Inflammatory macrophage treated with lipopolysaccharide for 4 hours (primary cell): ENCODE results near the gene VSTM2L.
"Not testable (repeated sequence)": the region's sequence is repeated elsewhere in the genome, so short reads cannot be mapped to it uniquely, and the experiment has no call there.

Source experiments
- DNase-seq: peaks from one replicate; pipeline ENCODE4 v3.0.0-alpha.2; 2020

The VSTM2L gene, protein sequence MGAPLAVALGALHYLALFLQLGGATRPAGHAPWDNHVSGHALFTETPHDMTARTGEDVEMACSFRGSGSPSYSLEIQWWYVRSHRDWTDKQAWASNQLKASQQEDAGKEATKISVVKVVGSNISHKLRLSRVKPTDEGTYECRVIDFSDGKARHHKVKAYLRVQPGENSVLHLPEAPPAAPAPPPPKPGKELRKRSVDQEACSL

DNA sequence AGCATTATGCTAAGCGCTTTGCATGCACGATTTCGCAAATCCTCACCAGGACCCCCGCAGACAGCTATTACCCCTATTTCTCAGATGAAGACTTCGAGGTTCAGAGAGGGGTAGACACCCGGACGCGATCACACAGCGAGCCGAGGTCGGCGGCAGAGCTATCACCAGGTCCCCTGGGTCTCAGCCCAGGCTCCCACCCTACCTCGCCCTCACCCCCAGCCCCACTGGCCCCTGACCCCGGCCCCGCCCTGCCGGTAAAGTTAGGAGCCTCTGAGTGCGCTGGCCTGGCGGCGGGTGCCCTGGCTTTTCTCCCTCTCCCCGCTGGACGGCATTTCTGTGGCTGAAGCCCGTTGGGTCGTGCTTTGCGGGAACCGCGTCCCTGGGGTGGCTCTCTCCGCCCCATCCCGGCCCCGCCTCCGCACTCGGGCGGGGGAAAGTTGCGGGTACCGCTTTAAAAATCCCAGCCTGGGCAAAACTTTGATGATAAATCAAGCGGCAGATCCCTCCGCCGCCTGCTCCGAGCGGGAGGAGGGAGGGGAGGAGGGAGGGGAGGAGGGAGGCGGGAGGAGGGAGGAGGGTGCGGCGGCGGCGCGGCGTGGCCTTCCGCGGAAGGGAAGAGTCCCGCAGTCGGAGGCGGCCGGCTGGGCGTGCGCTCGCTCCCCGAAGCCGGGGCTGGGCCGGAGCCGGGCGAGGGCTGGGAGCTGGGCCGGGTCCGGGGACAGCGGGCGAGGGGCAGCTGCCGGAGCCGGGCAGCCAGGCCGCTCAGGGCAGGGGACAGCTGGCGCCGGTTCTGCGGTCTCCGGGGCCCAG is at the start of gene VSTM2L:
Gene VSTM2L (plus strand): TSS at position 624 of the 810 bp plus-strand sequence. CDS start 224 bp downstream, outside the sequence.
- peak; percentile 10 for DNase-seq

DNA sequence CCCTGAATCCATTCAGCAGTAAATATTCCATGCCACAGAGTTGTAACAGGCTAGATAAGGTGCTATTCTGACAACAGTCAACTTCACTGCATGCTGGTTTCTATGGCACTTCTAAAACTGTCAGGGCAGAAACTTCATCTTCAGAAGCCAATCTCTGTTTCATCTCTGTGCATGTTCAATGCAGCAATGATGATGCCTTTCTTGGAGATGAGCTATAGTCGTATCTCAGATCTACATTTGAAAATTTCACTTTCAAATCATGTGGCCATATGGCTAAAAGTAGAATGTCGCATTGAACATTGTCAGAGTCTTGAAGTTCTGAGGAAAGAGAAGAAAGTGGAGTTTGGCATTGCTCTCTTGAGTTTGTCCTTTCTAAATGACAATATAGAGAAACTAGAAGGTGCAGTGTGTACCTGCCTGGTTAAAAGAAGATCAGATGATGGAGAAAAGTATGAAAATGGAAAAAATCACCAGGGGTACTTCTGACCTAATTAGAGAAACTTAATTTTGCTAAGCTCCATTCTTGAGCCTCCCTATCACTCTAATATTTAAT is 49.0 kb upstream of the VSTM2L start:
- DNase-seq: no peak

DNA sequence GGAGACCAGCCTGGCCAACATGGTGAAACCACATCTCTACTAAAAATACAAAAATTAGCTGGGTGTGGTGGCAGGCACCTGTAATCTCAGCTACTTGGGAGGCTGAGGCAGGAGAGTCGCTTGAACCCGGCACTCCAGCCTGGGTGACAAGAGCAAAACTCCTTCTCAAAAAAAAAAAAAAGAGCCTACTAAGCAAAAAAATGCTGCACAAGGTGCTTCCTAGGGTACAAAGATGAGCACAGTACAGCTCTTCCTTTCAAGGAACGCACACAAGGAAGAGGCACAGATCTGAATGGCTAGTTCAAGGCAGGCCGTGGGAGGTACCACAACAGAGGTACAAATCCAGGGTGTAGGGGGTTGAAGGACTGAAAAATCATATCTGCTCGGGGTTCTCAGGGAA is 46.9 kb upstream of the VSTM2L start:
- DNase-seq: not testable (repeated sequence)

DNA sequence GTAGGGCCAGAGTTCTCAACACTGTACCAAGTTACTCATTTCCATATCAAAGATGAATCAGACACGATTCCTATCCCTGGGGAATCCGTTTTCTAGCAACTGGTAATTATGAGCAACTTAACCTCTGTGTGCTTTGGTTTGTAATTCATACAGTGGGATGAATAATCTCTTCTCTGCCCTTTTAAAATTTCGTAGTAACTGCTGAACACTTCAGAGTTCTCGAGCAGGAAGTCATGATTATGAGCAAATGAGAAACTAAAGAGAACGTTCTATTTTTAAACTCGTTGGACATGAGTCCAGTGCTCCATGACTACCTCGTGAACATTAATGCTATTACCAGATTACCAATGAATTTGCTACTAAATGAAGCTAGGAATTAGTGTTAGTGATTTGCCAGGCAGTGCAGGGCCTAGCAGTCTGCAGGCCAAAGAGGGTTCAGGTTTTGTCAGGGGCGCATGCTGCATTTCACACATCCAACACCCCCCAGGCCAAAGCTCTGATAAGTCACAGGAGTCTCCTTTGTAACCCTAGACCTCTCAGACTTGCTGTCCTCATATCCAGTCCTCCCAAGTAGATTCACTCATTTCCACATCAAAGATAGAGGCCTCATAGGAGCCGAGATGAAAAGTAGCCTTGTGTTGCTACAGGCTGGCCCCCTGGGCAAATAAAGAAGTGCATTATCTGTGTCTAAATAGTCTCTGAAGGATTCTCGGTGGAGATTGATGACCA is 45.8 kb upstream of the VSTM2L start:
- DNase-seq: no peak

DNA sequence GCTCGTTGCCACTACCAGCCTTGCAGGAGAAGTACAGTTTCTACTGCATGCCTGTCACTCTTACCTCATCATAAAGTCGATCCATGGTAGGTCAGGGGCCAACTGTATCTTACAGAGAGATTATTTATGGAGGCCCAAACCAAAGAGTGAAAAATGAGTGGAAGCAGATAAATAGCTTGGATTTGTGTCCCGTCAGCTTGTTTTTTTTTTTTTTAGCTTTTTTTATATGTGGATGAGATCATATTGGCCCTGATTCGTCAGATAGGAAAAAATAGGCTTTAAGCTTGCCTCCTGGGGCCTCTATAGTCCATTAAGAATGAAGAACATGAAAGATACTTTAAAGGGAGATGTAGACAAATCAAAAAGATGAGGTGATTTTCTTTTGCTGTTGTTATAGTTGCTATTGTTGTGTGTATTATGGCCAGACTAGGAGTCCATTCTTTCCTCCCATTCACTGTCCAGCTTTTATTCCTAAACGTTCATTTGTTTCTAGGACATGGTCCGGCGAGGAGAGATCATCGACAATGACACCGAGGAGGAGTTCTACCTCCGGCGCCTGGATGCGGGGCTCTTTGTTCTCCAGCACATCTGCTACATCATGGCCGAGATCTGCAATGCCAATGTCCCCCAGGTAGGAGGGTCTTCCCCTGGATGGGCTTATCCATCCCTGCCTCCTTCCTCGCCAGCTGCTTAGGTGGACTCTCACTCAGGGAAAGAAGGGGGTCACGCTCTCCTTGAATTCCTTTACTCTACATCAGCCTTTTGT is 43.3 kb upstream of the VSTM2L start:
- no peak for DNase-seq

DNA sequence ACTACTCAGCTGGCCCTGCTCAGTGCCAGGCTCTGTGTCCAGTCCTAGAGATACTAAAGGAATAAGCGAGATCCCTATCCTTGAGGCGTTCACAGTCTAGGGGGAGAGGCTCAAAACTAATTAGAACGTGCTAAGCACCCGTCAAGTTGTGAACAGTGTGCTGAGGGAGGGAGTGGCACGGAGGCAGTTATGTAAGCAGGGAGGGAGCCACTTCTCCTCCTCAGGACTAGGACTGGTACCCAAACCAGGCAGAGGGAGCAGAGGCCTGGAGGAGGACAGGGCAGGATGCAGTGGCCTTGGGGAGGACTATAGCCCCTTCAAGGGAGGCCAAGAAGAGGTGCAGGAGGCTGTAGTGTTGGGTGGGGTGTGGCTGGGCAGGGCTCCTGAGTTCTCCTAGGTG is 39.6 kb upstream of the VSTM2L start:
- DNase-seq: no peak

DNA sequence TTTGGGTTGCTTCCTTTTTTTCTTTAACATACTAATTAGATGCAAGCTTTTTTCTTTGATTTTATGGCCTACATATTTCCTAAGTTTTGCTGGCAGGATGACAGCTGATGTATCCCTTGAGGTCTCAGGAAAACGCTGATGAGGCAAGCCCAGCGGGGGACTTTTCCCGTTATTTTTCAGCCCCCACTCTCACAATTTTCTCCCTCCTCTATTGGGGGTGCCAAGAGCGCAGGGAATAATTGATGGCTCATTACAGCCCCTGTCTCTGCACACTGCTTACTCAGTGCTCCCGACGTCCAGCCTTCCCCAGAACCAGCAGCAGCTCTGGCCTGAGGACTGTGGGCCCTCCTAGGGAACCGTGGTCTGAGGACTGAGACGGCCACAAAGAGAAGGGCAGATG is 38.6 kb upstream of the VSTM2L start:
- DNase-seq: no peak

DNA sequence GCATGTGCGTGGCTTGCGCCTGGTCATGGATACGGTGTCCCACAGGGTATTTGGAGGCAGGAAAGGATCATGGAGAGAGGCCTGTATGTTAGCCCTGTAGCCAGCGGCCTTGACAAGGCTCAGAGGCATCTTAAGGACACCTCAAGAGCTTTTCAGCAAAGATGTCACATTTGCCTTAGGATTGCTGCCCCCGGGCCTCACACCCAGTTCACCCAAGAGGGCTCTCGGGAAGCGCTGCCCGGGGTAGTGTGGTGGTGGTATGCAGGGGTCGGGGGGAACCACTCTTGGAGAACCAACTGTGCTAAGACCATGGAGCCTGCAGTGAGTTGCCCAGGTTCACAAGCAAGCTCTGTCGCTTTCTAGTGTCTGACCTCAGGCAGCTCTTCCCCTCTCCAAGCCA is 36.9 kb upstream of the VSTM2L start:
- no peak for DNase-seq

DNA sequence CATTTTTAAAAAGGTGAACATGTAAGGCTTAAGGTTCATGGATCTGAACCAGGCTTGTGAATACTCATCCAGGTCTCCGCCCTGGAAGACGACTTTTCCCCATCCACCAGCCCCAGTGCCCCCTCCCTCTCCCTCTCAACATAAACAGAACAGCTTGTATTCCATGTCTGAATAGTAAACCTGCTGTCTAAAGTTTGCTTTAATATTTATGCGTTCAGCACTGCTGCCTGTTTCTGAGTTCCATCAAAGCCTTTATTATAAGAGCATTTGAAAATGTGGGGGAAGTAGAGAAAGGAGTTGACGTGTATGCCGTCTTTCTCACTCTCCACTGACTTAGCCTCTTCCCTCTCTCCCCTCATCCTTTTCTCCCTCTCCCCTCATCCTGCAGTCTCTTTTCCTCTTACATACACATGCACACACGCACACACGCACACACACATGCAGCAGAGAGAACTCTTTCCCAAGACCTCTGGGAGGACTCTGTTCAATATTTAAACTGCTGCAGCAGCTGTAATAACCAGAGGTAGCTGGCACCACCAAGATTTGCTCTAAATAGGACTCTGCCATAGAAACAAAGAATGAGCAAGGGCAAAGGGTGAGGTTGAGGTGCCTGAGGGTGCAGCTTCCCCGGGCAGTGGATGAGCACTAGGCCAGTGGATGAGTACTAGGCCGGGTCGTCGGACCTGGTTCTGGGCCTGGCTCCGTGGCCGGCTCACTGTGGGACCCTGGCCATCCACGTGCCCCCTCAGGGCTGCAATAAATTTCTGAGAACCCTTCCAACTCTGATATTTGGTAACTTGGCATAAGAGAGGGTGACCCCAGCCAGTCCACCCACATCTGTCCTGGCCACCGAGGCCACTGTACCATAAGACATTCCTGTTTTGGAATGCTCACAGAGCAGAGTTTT is 35.4 kb upstream of the VSTM2L start:
- no peak for DNase-seq

DNA sequence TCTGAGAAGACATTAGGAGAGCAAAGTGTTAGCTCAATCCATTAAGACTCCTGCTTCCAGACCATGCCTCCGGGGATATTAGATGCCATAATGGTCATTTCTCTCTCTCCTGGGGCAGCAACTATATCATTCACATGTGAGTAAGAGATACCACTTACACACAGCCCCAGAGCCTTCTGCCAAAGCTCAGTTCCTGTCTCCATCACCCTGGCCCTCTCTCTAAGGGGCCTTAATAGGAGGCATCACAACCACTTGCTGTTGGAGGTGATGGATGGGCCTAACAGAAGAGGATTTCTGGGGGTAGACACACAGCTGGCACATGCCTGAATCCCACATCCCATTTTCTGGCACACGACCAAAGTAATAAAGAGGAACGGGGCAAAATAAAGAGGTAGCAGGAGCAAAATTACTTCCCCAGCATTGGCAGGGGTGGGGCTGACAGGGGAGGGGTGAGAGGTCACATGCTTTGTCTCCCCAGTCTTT is 34.0 kb upstream of the VSTM2L start:
- DNase-seq: no peak

DNA sequence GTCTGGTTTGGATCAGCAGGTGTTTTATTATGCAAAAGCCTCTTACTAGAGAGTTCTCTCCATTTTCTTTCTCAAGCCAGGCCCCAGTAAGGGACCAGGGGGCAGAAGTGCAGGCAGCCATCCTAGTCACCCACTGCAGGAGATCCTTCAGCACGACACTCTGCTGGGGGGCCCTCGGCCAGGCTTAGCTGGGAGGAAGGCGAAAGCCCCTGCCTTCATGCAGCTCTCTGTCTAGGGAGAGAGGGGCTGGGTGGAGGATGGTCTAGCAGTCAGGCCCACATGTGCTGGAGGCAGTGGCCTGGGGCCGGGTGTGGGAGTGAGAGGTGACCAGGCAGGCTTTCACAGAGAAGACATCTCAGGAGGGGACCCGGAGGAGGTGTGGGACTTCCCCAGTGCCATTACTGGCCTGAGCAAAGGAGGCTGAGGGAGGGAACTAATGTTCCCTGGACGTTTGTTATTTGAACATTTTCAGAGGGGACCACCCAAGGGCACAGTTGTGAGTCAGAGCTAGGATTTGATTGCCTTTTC is 33.5 kb upstream of the VSTM2L start:
- no peak for DNase-seq

DNA sequence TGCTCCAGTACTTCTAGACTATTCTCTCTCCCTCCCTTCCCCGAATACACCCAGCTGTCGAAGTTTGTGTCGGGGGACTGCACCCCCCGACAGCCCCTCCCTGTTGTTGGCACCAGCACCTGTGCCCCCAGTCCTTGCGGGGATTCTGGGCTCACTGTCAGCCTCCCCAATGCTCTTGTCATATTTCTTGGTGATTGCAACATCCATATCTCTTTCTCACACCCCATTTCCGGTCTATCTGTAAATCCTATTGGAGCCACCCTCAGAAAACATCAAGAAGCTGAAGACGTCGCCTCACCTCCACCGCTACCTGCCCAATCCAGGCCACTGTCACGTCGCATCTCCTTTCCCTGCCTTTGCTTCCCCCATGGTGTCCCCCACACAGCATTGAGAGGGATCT is 32.6 kb upstream of the VSTM2L start:
- no peak for DNase-seq

DNA sequence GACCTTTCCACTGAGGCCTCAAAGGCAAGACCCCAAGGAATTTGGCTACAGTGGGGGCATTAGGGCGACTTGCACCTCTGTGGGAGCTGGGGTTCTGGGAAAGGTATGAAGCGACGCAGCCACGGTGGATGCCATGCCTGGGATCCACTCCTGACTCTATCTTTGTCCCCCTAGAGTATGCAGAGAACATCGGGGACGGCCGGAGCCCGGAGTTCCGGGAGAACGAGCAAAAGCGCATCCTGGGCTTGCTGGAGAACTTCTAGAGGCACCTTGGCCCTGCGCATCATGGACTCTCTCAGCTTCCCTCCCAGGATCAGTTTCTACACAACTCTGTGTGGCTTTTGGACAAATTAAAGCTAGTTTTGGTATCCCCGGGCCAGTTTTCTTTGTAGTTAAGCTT is 31.2 kb upstream of the VSTM2L start:
- no peak for DNase-seq

DNA sequence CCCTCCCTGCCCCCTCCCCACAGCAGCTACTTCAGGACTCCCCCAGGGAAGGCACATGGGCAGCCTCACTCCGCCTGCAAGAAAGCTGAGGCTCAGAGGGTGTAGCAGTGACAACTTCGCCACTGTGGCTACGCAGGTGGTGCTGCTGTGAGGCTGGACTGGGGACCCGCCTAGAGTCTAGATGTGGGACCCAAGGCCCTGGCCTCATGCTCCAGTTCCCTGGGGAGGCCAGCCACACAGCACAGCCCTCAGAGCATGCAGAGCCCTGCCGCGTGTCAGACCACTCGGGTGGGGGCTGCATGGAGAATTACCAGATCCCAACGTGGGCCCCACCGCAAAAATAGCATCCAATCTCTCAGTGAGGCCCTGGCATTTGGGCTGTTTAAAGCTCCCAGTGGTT is 30.8 kb upstream of the VSTM2L start:
- no peak for DNase-seq

DNA sequence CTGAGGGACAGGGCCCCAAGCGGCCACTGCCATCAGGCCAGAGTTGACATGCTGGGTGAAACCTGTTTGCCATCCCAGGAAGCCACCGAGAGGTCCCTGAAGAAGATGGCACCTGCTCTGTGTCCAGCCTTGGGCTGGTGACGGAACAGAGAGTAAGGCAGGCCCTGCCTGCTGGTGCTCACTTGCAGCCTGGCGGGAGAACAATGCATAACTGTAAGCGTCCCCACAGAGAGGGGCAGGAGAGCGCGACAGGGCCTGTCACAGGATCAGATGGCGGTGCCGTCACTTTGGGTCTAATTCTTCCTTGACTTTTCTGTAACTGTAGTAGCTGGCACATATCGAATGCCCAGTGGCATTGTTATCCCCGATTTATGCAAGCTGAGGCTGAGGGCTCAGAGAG is 29.0 kb upstream of the VSTM2L start:
- no peak for DNase-seq

DNA sequence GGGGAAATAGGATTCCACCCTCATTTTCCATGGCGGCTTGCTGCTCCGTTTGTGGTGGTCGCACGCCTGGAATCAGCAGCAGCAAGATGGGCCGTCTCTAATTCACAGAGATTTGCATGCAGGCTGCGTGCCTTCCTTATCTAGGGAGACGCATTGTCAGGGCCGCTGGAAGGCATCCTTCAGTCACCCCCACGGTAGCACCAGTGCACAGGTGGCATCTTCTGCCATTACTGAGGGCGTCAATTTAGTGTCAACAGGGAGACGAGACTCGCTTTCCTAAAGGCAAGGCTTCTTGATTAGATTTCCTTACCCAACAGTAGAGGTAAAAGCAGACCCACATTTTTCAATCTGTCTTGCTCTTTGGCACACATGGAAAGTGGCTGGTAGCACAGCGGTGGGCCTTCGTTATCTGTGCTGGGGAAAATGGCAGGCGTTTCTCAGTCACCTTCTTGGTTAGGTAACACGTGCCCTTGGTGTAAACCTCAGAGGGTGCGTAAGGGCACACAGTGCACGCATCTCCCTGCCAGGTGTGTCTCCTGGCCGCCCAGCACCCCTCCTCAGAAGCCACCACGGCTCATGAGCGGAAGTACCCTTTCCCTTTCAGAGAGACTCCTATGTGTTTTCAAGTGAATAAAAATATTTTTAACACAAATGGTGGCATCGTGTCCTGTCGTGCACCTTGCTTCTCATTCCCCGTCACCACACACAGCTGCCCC is 27.3 kb upstream of the VSTM2L start:
- DNase-seq: no peak

DNA sequence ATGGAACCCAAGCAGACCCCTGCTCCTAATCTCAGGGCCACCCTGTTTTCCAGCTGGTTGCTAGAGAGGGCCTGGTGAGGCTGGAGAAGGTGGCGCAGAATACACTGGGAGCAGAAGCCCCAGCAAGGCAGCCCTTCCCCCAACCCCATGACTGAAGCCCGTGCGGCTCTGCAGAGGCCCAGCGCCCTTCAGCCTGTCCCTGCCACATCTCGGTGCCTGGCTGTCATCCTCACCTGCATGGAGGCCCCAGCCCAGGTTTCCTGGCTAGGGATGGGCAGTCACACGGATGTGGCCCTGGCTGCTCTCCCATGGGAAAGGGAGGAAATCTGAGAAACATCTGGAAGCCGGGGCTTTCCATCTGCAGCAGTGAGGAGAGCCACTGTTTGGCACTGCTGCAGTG is 26.1 kb upstream of the VSTM2L start:
- no peak for DNase-seq

DNA sequence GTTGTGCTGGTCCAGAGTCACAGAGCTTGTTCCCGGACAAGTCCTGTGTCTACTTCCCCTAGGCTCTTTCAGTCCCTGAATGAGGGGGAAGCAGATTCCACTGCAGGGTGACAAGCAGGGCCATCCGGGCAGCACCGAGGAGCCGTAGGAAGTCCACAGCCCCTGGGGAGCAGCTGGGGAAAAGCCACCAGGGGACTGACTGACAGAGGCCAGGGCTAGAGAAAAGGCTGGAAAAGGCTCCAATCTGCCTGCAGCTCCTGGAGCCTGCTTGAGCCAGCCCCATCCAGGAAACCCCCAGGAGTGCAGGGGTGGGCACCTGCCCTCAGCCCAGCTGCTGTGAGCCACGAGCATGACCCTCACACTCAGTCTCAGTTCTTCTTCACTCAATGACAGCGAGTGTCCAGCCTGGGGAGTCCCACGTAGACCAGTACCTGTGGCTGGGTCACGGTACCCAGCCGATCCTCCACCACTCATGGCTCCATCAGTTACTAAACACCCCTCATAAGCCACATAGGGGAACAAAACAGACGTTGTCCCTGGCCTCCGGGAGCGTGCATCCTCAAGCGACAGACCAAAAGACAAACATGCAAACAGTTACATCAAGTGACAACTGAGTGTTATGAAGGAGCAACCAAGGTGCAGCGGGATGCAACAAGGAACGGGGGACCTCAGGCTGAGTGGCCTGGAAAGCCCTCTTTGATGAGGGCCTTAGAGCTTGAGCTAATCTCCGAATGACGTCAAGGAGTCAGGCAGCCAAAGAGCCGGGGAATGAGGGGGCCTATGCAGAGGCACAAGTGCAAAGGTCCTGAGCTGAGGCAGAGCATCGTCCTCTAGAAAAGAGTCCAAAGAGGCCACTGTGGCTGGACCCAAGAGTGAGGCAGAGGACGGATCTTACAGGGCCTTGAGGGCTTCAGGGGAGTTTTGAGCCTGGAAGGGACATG is 24.8 kb upstream of the VSTM2L start:
- DNase-seq: no peak

DNA sequence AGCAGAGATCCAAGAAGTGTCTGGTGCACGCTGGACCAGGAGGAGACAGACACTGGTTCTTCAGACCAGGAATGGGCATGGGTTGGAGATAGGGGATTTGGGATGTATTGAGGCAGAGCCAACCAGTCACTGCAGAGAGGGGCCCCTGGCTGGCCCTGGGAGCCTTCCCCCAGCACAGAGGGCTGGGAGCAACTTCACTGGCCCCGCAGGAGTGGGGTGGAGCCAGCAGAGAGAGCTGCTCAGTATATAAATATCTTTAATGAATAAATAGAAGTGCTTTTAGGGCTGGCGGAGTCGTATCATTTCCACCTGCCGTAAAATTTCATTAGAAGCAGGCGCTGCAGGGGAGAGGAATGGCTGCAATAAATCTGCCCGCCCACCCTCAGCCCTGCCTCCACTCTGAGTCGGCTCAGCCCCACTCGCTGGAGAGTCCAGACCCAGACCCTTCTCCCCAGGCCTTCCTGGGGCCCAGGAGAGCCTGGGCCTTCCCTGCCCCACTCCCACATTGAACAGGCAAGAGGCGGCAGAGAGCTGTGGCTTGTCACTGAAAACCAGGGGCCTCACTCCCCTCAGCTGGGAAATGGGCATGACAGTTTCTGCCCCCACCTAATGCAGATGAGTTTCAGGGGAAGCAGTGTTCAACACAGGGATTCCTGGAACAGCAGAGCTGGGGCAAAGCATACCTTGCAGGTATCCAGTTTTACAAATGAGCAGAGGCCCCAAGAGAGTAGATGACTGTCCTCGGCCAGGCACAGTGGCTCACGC is 23.9 kb upstream of the VSTM2L start:
- no peak for DNase-seq
